HepG2 (cell line): ENCODE measurements around the gene TMEM238. TPM values are rescaled to one million over a fixed set of nuclear protein-coding genes. Genes with fewer than 3 reads are reported as not detected.
A peak's percentile ranks its signal among the peaks of the same experiment; 100 is the strongest.

ENCODE experiments used
- ATAC-seq: fragments of 200-7000 bp; cut with Tn5 transposase; 3 replicates; pipeline ENCODE4 v1.9.1; 2020; ENCODE audit warnings: mild to moderate bottlenecking, moderate library complexity
- BruUV-seq: library from RNA; stranded (reverse); fragments of 400-500 nt; replicated peaks from 2 replicates; lab custom pipeline; 2021; lab: Mats Ljungman, UMichigan
- CTCF ChIA-PET: fragments of 300-600 bp; formaldehyde crosslinking; extraction: SDS; loops from one replicate; lab custom pipeline; 2021; ENCODE audit warnings: low total read pairs, inconsistent platforms, low intra/inter-chr PET ratio; lab: Yijun Ruan, JAX
- POLR2A ChIA-PET: fragments of 350-600 bp; sonication (Branson Sonifier 250); formaldehyde crosslinking; loops from one replicate; lab custom pipeline; 2020; ENCODE audit warnings: antibody characterized with exemption, inconsistent platforms; lab: Yijun Ruan, JAX
- DNase-seq: peaks from one replicate; pipeline ENCODE4 v3.0.0-alpha.2; 2015; ENCODE audit warnings: low spot score
- FAIRE-seq: peaks from 3 replicates; lab custom pipeline; 2011; peaks lifted over from hg19 to GRCh38; lab: Jason Lieb, UNC
- H2AFZ ChIP-seq: one replicate; pipeline ENCODE4 v1.6.1; 2011; ENCODE audit warnings: low read length, inconsistent platforms
- H3K27ac ChIP-seq: fragments of 300-600 bp; 3 replicates; pipeline ENCODE4 v1.8.0; 2011; ENCODE audit warnings: mixed run types, mild to moderate bottlenecking, mixed read lengths, low read length, inconsistent platforms; ENCODE audit not compliant: insufficient read depth; ENCODE audit errors: extremely low read length
- H3K27me3 ChIP-seq, 2 experiments: fragments of 200-600 bp in 1 of 2; 2 replicates in 1 of 2; 3 replicates in 1 of 2; pipeline versions ENCODE4 v1.6.0 to v1.8.0; 2011; ENCODE audit warnings: low read length in 2 of 2, mild to moderate bottlenecking in 2 of 2, moderate library complexity in 2 of 2, inconsistent platforms in 1 of 2; ENCODE audit not compliant: insufficient read depth in 2 of 2, control insufficient read depth in 1 of 2
- H3K36me3 ChIP-seq, 2 experiments: fragments of 200-600 bp in 1 of 2; replicated peaks in 1 of 2; 2 replicates in 1 of 2; 3 replicates in 1 of 2; pipeline versions ENCODE4 v1.5.1 to v1.8.0; 2011; ENCODE audit warnings: low read length in 2 of 2, inconsistent platforms in 1 of 2; ENCODE audit not compliant: insufficient read depth in 2 of 2, control insufficient read depth in 1 of 2
- H3K4me1 ChIP-seq: 2 replicates; pipeline ENCODE4 v1.5.1; 2012; ENCODE audit warnings: low read length, inconsistent platforms; ENCODE audit not compliant: insufficient read depth
- H3K4me2 ChIP-seq: 2 replicates; pipeline ENCODE4 v1.6.0; 2011; ENCODE audit warnings: low read depth, low read length, inconsistent platforms
- H3K4me3 ChIP-seq, 3 experiments: fragments of 200-600 bp in 1 of 3; sonication (generic), shearing (Covaris generic) in 1 of 3; replicated peaks in 1 of 3; 2 replicates each; pipeline ENCODE4 v1.5.1; 2011 to 2016; ENCODE audit warnings: low read length in 3 of 3, inconsistent platforms in 2 of 3, low read depth in 2 of 3, mild to moderate bottlenecking in 2 of 3, control low read depth in 1 of 3, mixed read lengths in 1 of 3; ENCODE audit not compliant: insufficient read depth in 1 of 3
- H3K79me2 ChIP-seq: one replicate; pipeline ENCODE4 v1.6.1; 2011; ENCODE audit warnings: low read length, inconsistent platforms; ENCODE audit not compliant: insufficient read depth
- H3K9ac ChIP-seq: 2 replicates; pipeline ENCODE4 v1.6.0; 2011; ENCODE audit warnings: mild to moderate bottlenecking, low read depth, low read length, inconsistent platforms; ENCODE audit not compliant: insufficient read depth
- H3K9me3 ChIP-seq: 2 replicates; pipeline ENCODE4 v1.5.1; 2012; ENCODE audit warnings: mild to moderate bottlenecking, low read length
- H4K20me1 ChIP-seq: 2 replicates; pipeline ENCODE4 v1.6.0; 2011; ENCODE audit warnings: inconsistent platforms, mild to moderate bottlenecking, low read length, moderate library complexity; ENCODE audit not compliant: insufficient read depth
- ARNTL ChIP-seq: sonication (generic); formaldehyde crosslinking; IDR thresholded peaks from 2 replicates; pipeline ENCODE4 v1.4.0; 2020; ENCODE audit warnings: mild to moderate bottlenecking, missing genetic modification reagents
- BCL6 ChIP-seq: IDR thresholded peaks from 2 replicates; pipeline ENCODE4 v1.6.1; 2016; ENCODE audit warnings: missing genetic modification reagents, missing compliant biosample characterization
- KLF15 ChIP-seq: sonication (generic); formaldehyde crosslinking; IDR thresholded peaks from 2 replicates; pipeline ENCODE4 v1.8.1; 2023; ENCODE audit warnings: borderline replicate concordance, mild to moderate bottlenecking, inconsistent platforms, missing genetic modification reagents, mixed read lengths
- MBD4 ChIP-seq: IDR thresholded peaks from 2 replicates; pipeline ENCODE4 v1.6.1; 2012; ENCODE audit warnings: low read length, inconsistent platforms, borderline replicate concordance
- MTA1 ChIP-seq: sonication (generic); formaldehyde crosslinking; IDR thresholded peaks from 2 replicates; pipeline ENCODE4 v1.4.0; 2020; ENCODE audit warnings: missing genetic modification reagents, mild to moderate bottlenecking, borderline replicate concordance
- PBX2 ChIP-seq: IDR thresholded peaks from 2 replicates; pipeline ENCODE4 v1.6.1; 2016; ENCODE audit warnings: control low read depth
- TSC22D2 ChIP-seq: sonication (generic); formaldehyde crosslinking; IDR thresholded peaks from 2 replicates; pipeline ENCODE4 v1.5.1; 2020; ENCODE audit warnings: missing genetic modification reagents, mild to moderate bottlenecking, borderline replicate concordance
- ZNF773 ChIP-seq: sonication (generic); formaldehyde crosslinking; IDR thresholded peaks from 2 replicates; pipeline ENCODE4 v1.4.0; 2020; ENCODE audit warnings: missing genetic modification reagents, borderline replicate concordance
- ZNF788 ChIP-seq: sonication (generic); formaldehyde crosslinking; IDR thresholded peaks from 2 replicates; pipeline ENCODE4 v1.5.0; 2020; ENCODE audit warnings: mild to moderate bottlenecking, missing genetic modification reagents, borderline replicate concordance
- ZNF883 ChIP-seq: sonication (generic); formaldehyde crosslinking; IDR thresholded peaks from 2 replicates; pipeline ENCODE4 v1.5.1; 2020; ENCODE audit warnings: mild to moderate bottlenecking, missing genetic modification reagents; ENCODE audit errors: not compliant biosample characterization
- ZSCAN22 ChIP-seq: sonication (generic); formaldehyde crosslinking; IDR thresholded peaks from 2 replicates; pipeline ENCODE4 v1.4.0; 2020; ENCODE audit warnings: mild to moderate bottlenecking, missing genetic modification reagents
- WGBS: methylation state at CpG from one replicate; pipeline ENCODE4 v1.1.6; 2017; ENCODE audit warnings: low lambda C conversion rate; 5-methylcytosine and 5-hydroxymethylcytosine counted together
- in situ Hi-C: cut with HindIII; loops from 2 replicates; pipeline ENCODE4 v1.10.0; 2017; ENCODE audit warnings: low pct_unique_long_range_greater_than_20kb; ENCODE audit not compliant: extremely low pct_ligation_motif_present
- intact Hi-C: fragments of 100-400 bp; cut with micrococcal nuclease; formaldehyde crosslinking; loops from one replicate; pipeline ENCODE4 v1.10.0; 2022; ENCODE audit not compliant: unreplicated experiment
- polyA plus RNA-seq, 8 experiments: library from polyadenylated mRNA; depleted of rRNA in 3 of 8; stranded (reverse) in 7 of 8; unstranded in 1 of 8; fragments of >200 nt; fragmentation: Illumina TruSeq in 4 of 8; extraction: Trizol in 4 of 8; gene quantifications; 2 replicates each; pipeline versions ENCODE4 v1.2.1 to v1.2.3, GENCODE V29; 2011 to 2016; ENCODE audit warnings: low read depth in 4 of 8, missing spikeins in 1 of 8, mixed read lengths in 1 of 8; ENCODE audit not compliant: insufficient read depth in 1 of 8
- total RNA-seq, 5 experiments: library from RNA; depleted of rRNA; stranded (reverse); fragments of >200 nt; fragmentation: Illumina TruSeq; extraction: Trizol; gene quantifications; 2 replicates each; pipeline ENCODE4 v1.2.3, GENCODE V29; 2016; ENCODE audit warnings: low read depth in 1 of 5
- TF ChIP-seq, protein P1 (sequence below): sonication (generic); formaldehyde crosslinking; IDR thresholded peaks from 2 replicates; pipeline ENCODE4 v1.5.1; 2020; ENCODE audit warnings: mild to moderate bottlenecking, missing genetic modification reagents, moderate library complexity
- TF ChIP-seq, protein P2 (sequence below): sonication (generic); formaldehyde crosslinking; IDR thresholded peaks from 2 replicates; pipeline ENCODE4 v1.4.0; 2020; ENCODE audit warnings: missing genetic modification reagents

Gene TMEM238
- total and polyA plus RNA-seq, 2 of the 13 experiments (the other 11 are each of a cell fraction or from before 2014, with no cell fraction given) = not detected

DNA sequence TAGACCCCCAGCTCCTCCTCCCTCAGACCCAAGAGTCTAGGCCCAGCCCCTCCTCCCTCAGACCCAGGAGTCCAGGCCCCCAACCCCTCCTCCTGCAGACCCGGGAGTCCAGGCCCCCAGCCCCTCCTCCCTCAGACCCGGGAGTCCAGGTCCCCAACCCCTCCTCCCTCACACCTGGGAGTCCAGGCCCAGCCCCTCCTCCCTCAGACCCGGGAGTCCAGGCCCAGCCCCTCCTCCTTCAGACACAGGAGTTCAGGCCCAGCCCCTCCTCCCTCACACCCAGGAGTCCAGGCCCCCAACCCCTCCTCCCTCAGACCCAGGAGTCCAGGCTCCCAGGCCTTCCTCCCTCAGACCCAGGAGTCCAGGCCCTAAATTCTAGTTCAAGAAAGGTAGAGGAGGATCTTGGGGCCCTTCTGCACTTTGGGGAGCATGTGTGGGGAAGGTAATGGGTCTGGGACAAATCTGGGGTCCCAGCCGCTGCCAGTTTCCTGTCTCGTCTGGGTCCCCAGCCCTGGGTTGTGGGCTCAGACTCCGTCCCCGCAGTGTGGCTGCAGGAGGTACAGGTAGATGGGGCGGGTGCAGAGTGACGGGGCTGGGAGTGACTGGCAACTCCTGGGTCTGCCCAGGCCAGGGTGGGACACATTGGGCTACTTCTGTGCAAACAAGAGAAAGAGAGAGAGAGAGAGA, 10.6 kb downstream of the TMEM238 start:
- Histone ChIP-seq H4K20me1 (no peaks in the 10 kb centered on the region), H3K9me3 (no peaks in the 10 kb centered on the region), H3K36me3 (no peaks in the 10 kb centered on the region), H3K4me3 (peak overlapping the region; percentile 44 to 70 (median 48)), H3K27ac (no peak overlapping the region), H3K27me3 (peaks cover 7 to 38% of the 10 kb centered on the region in 2 experiments; a peak in 4 of 5 replicates), H2AFZ (no peak overlapping the region), H3K9ac (peak overlapping the region; percentile 51; the same call in 1 of the 2 replicates), H3K79me2 (no peaks in the 10 kb centered on the region), H3K4me2 (peak overlapping the region; percentile 87), H3K4me1 (peaks cover 82% of the 10 kb centered on the region)
- ChIA-PET CTCF (no interaction called here), POLR2A (interaction anchor here (0.6 to 1.0 kb wide), 4 partner anchors 11 to 88 kb away, joined by 3 to 4 read pairs (median 3); partner anchors contain the start of genes ISOC2 and KMT5C)
- TF ChIP-seq ZSCAN22 (peak; percentile 97), ARNTL (CRISPR knock-in tag) (0 out of 2 replicates have a peak, but pooled peaks have one; percentile 33), KLF15 (no peak), MTA1 (CRISPR knock-in tag) (0 out of 2 replicates have a peak, but pooled peaks have one; percentile 24), BCL6 (CRISPR knock-in tag) (no peak), MBD4 (no peak), ZNF788 (CRISPR knock-in tag) (peak; percentile 36; the same call in 1 of the 2 replicates), ZNF773 (CRISPR knock-in tag) (no peak), PBX2 (no peak), ZNF883 (CRISPR knock-in tag) (peak; percentile 18), TSC22D2 (no peak)
- TF ChIP-seq, protein P1, sequence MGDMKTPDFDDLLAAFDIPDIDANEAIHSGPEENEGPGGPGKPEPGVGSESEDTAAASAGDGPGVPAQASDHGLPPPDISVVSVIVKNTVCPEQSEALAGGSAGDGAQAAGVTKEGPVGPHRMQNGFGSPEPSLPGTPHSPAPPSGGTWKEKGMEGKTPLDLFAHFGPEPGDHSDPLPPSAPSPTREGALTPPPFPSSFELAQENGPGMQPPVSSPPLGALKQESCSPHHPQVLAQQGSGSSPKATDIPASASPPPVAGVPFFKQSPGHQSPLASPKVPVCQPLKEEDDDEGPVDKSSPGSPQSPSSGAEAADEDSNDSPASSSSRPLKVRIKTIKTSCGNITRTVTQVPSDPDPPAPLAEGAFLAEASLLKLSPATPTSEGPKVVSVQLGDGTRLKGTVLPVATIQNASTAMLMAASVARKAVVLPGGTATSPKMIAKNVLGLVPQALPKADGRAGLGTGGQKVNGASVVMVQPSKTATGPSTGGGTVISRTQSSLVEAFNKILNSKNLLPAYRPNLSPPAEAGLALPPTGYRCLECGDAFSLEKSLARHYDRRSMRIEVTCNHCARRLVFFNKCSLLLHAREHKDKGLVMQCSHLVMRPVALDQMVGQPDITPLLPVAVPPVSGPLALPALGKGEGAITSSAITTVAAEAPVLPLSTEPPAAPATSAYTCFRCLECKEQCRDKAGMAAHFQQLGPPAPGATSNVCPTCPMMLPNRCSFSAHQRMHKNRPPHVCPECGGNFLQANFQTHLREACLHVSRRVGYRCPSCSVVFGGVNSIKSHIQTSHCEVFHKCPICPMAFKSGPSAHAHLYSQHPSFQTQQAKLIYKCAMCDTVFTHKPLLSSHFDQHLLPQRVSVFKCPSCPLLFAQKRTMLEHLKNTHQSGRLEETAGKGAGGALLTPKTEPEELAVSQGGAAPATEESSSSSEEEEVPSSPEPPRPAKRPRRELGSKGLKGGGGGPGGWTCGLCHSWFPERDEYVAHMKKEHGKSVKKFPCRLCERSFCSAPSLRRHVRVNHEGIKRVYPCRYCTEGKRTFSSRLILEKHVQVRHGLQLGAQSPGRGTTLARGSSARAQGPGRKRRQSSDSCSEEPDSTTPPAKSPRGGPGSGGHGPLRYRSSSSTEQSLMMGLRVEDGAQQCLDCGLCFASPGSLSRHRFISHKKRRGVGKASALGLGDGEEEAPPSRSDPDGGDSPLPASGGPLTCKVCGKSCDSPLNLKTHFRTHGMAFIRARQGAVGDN = no peak; the same call in 1 of the 2 replicates
- TF ChIP-seq, protein P2, sequence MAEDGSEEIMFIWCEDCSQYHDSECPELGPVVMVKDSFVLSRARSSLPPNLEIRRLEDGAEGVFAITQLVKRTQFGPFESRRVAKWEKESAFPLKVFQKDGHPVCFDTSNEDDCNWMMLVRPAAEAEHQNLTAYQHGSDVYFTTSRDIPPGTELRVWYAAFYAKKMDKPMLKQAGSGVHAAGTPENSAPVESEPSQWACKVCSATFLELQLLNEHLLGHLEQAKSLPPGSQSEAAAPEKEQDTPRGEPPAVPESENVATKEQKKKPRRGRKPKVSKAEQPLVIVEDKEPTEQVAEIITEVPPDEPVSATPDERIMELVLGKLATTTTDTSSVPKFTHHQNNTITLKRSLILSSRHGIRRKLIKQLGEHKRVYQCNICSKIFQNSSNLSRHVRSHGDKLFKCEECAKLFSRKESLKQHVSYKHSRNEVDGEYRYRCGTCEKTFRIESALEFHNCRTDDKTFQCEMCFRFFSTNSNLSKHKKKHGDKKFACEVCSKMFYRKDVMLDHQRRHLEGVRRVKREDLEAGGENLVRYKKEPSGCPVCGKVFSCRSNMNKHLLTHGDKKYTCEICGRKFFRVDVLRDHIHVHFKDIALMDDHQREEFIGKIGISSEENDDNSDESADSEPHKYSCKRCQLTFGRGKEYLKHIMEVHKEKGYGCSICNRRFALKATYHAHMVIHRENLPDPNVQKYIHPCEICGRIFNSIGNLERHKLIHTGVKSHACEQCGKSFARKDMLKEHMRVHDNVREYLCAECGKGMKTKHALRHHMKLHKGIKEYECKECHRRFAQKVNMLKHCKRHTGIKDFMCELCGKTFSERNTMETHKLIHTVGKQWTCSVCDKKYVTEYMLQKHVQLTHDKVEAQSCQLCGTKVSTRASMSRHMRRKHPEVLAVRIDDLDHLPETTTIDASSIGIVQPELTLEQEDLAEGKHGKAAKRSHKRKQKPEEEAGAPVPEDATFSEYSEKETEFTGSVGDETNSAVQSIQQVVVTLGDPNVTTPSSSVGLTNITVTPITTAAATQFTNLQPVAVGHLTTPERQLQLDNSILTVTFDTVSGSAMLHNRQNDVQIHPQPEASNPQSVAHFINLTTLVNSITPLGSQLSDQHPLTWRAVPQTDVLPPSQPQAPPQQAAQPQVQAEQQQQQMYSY (CRISPR knock-in tag) = no peak
- 4% methylated on average over 8 of the region's 9 CpGs for WGBS
- in situ Hi-C loops (no loop called here), intact Hi-C loops (no loop called here)
- ATAC-seq (peak; percentile 21; the same call in 2 of the 3 replicates), DNase-seq (no peak), FAIRE-seq (no peak)
- no TSS peak for BruUV-seq
